Left renal pelvis (tissue), 4 donors: ENCODE results near the gene SLC9A9. TPM values are rescaled to one million over a fixed set of nuclear protein-coding genes. Genes with fewer than 3 reads are reported as not detected.

Source experiments
- DNase-seq, 4 donors: peaks; one replicate each; pipeline ENCODE4 v3.0.0-alpha.2; 2013; ENCODE audit warnings: low read depth in 4 of 4, low spot score in 3 of 4
- polyA plus RNA-seq, 4 donors: library from polyadenylated mRNA; unstranded; fragments of 120-200 nt; gene quantifications; one replicate each; pipeline ENCODE4 v1.2.1, GENCODE V29; 2013; ENCODE audit not compliant: insufficient read length in 4 of 4

SLC9A9 gene
- polyA plus RNA-seq, 4 donors: 4.4 to 12.8 (median 6.4) TPM

DNA sequence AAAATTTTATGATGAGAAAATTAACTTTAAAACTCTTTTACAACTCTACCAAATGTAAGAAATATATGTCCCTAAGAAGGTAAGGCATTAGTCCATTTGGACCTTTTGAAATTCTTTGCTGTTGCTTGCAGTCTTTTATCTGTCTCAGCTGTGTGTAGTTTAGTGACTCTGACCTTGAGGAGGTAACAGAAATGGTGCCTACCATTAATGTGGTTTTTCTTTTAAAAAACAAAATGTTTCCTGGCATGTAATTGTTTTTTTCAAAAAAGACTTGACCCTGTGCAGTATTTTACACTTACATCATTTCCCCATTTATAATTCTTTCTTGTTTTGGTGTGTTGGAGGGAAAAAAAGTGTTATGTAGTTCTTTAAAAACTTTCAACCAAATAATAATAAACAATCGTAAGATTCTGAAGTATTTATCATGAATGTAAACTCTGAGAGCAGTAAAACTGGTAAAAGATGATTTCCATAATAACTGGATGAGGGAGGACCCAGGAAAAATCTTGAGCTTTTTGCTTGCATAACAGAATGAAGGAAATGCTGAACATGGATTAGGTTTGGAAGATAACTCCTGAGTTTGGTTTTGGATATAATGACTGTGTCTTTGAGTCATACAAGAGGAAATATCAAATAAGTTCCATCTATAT is 503.6 kb downstream of the SLC9A9 start:
- DNase-seq: no peak

DNA sequence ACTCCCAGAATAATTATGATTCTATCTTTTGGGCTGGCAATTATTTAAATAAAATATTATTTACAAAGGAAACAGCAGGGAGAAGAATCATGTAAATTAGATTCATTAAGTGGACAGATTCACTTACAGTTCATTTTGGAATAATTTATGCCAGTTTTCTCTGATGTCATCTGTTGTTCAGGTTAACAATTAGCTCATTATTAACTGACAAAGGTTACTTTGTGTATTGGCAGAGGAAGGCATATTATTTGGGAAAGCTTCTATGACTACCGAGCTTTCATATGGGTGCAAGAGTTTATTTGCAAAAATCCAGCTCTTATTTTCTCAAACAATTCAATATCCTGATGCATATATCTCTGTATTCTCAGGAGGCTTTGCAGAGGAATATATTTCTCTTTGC is 504.3 kb downstream of the SLC9A9 start:
- DNase-seq: no peak

DNA sequence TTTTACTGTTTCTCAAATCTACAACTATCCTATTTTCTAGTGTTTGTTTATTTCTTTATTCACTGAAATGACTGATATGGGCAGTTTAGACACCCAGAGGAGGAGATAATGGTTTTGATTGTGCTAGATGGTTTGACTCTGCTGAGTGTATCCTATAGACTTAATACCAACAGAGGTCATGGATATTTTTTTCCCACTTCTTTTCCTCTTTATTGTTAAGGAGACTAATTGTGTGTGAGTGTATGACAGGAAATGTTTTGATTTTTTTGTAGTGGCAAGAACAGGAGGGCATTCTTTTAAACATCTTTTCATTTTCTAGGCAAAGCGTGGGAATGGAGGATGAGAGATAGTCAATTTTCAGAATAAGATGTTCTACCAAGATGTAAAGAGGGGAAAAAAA is 505.2 kb downstream of the SLC9A9 start:
- DNase-seq: no peak

DNA sequence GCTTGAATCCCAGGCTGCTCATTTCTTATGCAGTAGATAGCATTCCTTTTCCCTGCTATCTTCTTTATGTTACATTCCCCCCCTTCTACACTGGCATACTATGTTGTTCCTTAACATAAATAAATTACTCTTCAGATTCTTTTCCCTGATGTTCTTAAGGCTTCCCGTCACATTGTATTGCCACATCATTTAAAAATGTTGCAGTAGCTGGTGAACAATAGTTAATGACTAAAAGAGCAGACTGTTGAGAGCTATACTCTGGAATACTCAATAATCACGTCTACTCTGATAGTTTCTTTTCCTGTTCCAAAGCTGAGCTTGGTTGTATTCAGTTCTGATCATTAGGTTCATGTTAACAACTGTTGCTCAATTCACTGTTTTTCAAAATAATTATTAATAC is 508.8 kb downstream of the SLC9A9 start:
- DNase-seq: no peak

DNA sequence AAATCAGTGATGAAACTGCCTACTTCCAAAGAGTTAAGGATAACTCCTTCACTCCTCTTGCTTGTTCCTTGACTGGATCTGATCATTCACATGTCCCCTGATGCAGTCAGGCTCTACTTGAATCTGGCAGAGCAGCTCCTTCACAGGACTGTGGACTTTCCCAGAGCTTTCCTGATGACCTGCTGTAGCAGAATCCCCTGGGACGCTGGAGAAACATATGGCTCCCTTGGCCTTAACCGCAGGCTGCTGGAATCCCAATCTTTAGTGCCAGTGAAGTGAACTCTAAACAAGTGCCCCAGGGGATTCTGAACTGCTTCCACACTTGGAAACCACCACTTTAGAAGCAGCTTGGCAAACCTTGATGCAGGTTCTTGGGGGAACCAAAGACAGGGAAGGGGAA is 510.9 kb downstream of the SLC9A9 start:
- no peak for DNase-seq

DNA sequence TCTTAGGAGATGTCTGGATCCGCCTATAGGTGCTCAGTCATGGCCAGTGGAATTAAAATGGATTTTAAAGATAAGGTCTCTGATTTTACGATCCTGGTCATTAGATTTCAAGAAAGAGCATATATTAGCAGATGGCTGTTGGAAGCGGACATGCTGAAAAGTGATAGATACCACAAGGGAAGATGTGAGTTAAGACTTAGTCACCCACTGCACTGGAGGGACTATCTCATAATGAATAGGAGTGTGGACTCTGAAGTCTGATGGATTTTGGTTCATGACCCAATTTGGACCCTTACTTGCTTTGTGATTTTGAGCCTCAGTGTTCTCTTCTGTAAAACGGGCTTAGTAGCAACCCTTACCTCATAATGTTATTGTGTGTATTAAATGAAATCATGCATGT is 514.0 kb downstream of the SLC9A9 start:
- DNase-seq: no peak

DNA sequence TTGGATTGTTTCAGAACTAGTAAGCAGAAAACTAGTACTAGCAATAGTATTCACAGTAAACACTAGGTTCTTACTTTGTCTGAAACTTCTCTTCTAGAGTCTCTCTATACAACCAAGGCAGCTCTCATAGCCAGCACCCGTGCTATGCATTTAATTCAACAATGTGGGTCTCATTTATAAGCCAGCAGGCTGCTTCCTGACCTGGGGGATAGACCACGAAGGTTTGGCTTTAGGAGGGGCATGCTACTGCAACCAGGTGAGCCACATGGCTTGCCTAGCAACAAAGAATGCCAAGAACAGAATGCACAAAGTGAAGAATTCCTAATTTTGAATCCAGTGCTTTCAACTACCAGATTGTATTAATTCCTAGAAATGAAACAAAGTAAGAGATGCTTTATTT is 514.9 kb downstream of the SLC9A9 start:
- DNase-seq: no peak

DNA sequence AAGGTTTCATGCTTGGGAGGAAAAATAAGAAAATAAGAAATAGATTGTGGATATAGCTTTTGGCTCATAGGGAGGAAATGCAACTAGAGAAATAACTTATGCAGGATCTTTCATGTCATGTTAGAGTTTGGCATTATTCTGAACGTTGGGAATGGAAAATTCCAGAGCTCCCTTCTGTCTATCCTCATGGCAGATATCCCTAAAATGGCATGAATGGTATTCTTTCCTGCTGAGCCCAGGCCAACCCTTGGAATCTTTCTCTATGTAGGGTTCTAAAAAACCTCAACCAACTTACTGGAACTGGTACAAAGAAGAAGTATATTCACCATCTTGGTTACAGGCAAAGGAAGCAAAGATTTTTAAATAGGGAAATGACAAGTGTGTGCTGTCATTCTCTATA is 516.2 kb downstream of the SLC9A9 start:
- no peak for DNase-seq

DNA sequence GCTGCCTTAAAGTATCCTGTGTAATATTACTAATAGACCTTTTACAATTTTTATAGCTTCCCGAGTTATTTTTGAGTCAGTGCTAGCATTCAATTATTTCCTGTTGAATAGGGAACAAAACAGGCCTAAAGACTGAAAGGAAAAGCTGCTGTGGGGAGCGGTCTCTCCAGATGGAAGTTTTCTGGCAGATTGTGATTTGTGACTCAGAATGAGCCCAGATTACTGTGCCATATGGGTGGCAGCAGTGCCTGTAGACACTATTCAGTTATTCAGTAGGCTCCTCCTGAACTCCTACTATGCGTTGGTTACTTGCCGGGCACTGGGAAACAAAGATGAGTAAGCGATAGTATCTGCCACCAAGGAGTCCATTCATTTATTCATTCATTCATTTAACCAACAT is 516.9 kb downstream of the SLC9A9 start:
- DNase-seq: no peak

DNA sequence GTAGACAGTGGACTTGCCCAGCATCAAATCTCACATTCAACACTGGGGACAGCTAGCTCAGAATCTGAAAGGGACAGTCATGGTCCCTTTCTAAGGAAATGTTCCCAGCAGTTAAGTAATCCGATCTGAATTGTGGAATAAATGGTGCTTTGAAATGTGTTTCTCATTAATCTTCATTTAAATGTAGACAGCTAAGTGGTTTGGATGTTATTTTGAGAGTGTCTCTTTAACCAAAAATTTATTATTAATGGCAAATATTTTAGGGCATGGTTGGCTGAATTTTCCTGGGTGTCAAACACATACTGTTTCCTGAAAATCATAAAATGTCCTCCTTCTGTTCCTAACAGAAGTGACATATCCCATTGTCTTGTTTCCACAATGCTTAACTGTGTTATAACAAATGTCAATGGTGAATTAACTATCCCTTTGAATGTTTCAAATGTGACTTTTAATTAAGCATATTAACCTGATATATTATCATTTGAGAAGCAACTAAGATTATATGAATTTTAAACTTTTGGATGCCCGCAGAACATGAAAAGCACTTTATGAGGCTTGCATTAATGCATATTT is 517.9 kb downstream of the SLC9A9 start:
- DNase-seq: no peak

DNA sequence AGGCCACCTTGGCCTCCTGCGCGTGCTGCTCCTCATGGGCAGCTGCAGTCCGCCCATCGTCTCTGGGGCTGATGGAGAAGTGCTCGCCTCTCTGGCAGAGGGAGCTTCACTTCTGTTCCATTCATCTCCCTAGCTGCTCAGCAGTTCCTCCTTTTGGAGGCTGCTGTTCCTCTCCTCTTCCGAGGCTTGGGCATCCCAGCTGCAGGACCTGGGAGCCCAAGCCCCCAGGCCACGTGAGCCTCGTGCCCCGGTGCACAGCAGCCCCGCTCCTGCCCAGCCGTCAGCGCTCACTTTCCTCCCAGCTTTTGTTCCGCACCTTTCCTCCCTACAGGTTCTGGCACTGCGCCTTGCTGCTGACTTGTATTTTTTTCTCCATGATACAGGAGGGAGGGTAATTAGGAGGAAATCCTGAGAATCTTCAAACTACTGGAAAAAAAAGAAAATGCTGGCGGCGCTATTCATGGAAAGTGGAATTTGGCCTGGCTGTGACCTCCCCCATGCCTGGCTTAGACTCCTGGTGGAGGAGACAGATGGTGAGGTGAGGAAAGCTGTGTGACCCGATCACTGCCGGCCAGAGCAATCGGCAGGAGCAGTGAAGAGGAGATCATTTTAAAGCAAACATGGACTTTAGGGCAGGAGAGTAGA is 518.6 kb downstream of the SLC9A9 start:
- DNase-seq: no peak

DNA sequence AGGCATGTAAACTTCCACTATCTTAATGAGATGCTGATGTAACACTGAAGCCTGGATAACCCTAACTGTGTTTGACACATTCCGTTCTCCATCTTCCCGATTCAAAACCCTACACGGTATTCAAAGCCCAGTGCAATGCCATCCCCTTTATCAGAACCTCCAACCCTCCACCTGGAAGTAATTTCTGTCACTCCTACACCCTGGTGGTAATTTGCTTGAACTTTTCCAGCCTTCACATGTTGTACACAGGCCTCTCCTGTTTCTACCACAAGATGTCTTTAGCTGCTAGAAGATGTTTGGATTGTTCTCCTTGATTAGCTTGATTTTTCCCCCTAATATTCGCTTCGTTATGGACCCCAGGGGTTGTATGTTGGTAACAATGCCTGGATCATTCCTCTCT is 519.8 kb downstream of the SLC9A9 start:
- no peak for DNase-seq

DNA sequence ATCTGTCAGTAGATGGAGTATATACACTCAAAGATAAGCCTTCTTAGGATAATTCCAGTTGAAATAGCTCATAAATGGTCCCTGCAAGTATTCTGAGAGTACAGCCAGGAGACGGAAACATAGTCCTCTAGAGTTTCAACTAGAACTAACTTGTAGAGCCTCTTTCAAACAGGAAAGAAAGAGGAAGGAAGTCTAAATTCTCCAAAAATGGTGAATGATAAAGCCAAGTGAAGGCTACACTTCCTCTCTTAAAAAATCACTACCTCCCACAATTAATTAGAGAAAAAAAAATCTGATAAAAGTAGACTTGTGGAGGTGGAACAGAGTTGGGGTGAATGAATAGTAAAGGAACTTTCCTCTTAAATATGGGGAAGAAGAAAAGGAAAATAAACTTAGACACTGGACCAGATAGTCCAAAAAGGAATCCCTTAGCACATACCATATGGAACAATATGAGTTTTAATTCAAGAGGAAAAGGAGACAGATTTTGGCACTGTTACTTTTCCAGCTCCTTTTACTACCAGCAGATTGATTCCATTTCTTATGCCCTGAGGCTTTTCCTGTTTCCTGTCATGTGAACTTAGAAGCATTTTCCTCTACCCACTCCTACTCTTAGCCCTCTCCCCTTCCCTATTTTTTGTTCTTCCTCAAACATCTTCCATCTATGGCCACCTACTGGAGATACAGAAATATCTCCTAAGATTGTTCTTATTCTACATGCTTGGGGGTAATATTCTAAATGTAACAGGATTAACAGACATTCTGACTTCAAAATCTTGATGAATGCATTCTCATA is 521.1 kb downstream of the SLC9A9 start:
- DNase-seq: no peak

DNA sequence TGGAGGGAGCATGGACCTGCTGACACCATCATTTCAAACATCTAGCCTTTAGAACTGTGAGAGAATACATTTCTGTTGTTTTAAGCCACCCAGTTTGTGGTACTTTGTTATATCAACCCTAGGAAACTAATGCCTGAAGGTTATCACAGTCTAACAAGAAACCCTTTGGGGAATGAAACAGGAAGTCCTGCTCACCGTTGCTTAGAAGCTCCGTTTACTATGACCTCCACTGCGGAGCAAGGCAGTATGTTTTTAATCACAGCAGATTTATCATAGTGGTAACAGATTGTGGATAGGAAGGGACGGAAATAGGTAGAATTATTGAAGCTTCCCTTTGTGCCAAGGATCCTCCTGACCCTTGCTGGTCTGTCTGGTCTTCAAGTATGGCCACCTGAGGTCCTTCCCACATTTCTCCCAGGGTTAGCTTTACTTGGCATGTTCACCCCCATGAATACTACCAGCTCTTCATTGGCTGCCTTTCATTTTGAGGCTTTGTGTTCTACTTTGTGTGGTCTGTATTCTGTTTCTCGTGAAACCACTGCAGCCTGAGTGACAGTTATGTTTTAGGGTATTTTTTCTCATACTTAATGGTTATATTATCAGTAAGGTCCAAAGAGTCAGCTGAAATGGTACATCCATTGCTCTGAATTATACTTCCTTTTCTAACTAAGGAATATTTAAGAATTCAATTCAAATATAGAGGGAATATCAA is 527.1 kb downstream of the SLC9A9 start:
- DNase-seq: no peak

DNA sequence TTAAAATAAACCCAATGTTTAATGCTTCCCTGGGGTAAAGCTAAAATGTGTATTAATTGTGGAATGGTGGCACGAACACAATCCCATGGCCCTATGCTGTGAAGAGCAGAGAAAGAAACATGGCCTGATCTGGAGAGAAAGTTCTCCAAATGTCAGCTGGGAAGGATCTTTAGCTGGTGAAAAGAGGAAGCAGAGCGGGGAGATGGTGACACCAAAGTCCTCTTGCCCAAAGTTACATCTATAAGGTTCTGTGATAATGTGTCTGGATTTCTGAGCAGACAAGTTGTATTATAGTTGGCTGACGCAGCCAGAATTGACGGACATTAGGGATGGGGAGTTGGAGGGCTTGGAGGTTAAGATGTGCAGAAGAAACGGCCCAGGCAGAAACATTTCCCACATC is 532.5 kb downstream of the SLC9A9 start:
- DNase-seq: no peak

DNA sequence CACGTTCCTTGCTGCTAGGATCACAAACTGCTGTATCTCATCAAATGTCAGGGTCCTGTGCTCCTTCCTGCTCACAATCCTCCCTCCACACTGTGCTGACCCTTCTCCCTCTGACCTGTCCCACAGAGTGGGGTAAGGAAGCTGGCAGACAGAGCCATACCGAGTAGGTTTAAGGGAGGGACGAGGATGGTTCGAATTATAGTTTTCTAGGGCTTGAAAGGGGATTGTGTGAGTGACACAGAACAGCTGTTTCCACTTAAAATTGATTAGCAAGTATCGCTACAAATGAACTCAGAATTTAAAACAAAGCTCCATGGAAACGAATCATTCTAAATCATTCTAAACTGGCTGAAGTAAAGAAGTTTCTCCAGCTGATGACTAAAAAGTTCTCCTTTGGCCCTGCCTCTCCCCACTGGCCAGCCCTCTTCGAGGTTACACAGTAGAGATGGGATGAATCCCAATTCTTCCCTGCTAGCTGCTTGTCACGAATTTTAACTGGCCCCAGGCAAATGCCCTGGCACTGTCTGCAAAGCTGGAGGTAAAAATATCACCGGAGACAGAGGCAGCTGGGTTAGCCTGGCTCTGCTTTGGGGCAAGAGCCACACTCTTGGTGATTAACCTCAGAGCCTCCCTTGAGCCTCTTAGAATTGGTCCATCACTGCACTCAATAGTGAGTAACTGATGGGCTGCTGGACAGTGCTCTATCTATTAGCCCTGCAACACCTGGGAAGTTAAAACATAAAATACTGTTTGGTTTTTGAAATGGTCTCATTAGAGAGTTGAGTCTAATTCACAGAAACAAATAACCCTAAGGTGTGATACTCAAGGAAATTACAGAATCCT is 533.8 kb downstream of the SLC9A9 start:
- no peak for DNase-seq

DNA sequence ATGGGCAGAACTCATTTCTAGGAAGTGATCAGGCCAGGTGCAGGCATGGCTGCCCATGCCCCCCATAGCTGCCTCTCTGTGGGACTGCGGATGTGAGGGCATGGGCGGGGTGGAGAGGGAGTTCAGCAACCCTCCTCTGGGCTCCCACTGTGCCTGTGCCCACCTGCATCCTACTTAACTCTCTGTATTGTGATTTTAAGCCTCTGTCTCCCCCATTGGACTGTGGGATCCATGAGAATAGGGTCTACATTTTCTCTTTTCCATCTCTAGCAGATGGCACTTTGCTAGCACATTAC is 534.4 kb downstream of the SLC9A9 start:
- no peak for DNase-seq

DNA sequence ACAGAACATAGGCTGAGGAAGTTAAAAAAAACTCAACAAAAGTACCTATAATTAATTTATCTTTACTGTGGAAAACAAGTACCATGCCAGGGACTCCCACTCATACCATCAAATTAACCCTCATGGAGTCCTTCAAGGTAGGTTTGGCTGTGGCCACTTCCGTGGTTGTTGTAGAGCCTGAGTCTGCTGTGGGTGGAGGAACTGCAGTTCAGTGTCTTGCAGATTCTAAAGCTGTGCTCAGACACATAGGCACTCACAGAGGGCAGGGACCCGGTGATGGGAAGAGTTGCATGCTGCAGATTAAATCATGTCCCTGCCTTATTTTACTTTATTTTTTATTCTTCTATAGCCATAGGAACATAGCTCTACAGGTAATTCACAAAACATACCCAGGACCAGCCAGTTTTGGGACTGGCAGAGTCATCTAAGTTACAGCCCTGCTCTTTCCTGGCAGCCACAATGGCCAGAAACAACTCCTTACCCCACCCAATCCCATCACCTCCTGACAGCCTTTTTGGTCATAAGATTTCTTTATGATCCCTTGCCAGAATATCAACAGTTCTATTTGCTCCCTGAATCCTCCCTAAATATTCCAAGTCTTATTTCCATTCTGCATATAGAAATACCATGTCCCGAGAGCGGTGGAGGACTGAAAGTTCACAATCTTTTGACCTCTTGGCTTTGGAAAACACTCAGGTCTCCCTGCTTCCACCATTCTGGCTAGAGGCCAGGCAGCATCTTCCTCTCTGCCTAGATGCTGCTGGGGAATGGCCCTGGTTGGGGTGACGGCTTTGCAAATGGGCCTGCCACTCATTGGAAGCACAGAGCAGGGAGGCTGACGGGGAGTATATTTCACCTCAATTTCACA is 535.0 kb downstream of the SLC9A9 start:
- no peak for DNase-seq

DNA sequence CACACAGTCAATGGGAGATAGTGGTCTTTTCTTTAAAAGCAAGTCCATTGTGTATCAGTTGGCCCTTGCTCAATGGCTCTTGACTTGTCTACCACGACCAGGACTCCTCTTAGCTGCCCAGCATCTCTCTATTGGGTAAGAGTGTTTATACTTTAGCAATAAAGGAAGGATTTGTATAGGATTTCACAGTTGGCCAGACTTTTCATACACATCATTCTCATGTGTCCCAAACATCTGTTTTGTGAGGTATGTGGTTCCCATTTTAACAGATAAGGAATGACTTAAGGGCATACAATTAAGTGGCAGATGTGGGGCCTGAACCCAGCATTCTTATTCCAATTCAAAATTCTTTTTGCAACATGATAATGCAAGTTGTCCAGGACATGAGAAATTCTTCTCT is 537.2 kb downstream of the SLC9A9 start:
- no peak for DNase-seq
